Activated CD8-positive, alpha-beta T cell treated with anti-CD3 and anti-CD28 coated beads, Interleukin-2, amount 10 ng/mL, durations not matched to agents 7 days and 5 days (primary cell): ENCODE results near the gene PPP1R26. TPM values are rescaled to one million over a fixed set of nuclear protein-coding genes. Genes with fewer than 3 reads are reported as not detected.

Experiments used
- ATAC-seq: fragments of 150-1000 bp; cut with Tn5 transposase; one replicate; pipeline ENCODE4 v1.10.0; 2021; ENCODE audit warnings: moderate library complexity
- CTCF ChIA-PET: fragments of 350-600 bp; sonication (Branson Sonifier 250); formaldehyde crosslinking; loops from one replicate; lab custom pipeline; 2021; ENCODE audit warnings: antibody characterized with exemption; lab: Charles Lee
- POLR2A ChIA-PET: fragments of 350-600 bp; sonication (Branson Sonifier 250); formaldehyde crosslinking; loops from one replicate; lab custom pipeline; 2021; ENCODE audit warnings: antibody characterized with exemption; lab: Charles Lee
- DNase-seq: peaks from one replicate; pipeline ENCODE4 v3.0.0-alpha.2; 2020
- H3K27ac Mint-ChIP-seq: one replicate; pipeline ENCODE4 v1.8.0; 2021; ENCODE audit warnings: mild to moderate bottlenecking, mixed read lengths
- H3K27me3 Mint-ChIP-seq: one replicate; pipeline ENCODE4 v1.8.0; 2021; ENCODE audit warnings: low read depth, mixed read lengths
- H3K36me3 Mint-ChIP-seq: one replicate; pipeline ENCODE4 v1.8.0; 2021; ENCODE audit warnings: low read depth, mixed read lengths
- H3K4me1 Mint-ChIP-seq: one replicate; pipeline ENCODE4 v1.8.0; 2021; ENCODE audit warnings: low read depth, mixed read lengths
- H3K4me3 Mint-ChIP-seq: one replicate; pipeline ENCODE4 v1.8.0; 2021; ENCODE audit warnings: mild to moderate bottlenecking, mixed read lengths
- H3K9me3 Mint-ChIP-seq: one replicate; pipeline ENCODE4 v1.8.0; 2022; ENCODE audit warnings: mixed read lengths; ENCODE audit not compliant: insufficient read depth
- total RNA-seq, 2 experiments: library from RNA; stranded (reverse); gene quantifications; one replicate each; pipeline ENCODE4 v1.2.3, GENCODE V29; 2021

The PPP1R26 gene
- total RNA-seq, 2 experiments from 2014 or later = not detected

DNA sequence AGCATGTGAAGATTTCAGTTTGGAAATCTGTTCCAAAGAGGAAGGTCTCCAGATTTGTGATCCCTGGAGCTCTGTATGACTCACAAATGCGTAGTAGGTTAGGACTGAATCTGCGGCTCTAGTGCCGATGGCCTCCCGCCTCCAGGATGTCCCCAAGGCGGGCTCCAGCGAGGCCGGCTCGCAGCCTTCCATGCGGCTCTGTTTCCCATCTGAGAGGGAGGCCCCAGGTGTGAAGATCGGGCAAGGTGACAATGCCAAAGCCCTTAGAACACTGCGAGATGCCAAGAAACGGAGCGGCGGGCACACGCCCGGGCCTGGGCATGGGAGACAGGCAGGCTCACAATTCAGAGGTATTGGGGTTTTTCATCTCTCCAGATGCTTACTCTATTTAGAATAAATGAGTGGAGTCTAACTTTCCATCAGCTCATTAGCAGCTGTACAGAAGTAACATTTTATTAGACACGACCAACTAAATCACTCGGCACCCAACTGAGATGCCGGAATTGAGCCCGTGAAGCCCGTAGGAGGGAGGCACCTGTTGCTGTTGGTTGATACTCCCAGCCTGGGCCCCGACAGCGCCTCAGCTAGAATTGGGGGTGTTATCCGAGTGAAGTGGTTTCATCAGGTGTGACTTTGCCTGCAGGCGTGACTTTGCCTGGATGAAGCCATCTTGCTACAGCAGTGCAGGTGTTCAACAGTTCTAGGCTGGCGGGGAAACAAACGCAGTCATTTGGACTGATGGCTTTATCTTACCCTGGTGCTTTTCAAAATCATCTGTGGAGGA is 13.5 kb downstream of the PPP1R26 start:
- Mint-ChIP-seq H3K36me3 (no peaks in the 10 kb centered on the region), H3K4me1 (no peaks in the 10 kb centered on the region), H3K27me3 (no peaks in the 10 kb centered on the region), H3K9me3 (no peaks in the 10 kb centered on the region), H3K27ac (no peak overlapping the region), H3K4me3 (no peak overlapping the region)
- ATAC-seq (no peak), DNase-seq (no peak)
- POLR2A ChIA-PET = no interaction called here
- CTCF ChIA-PET = interaction anchor here (1.0 kb wide), 1 partner anchor 11 kb away, joined by 3 read pairs; no protein-coding TSS in a partner anchor

DNA sequence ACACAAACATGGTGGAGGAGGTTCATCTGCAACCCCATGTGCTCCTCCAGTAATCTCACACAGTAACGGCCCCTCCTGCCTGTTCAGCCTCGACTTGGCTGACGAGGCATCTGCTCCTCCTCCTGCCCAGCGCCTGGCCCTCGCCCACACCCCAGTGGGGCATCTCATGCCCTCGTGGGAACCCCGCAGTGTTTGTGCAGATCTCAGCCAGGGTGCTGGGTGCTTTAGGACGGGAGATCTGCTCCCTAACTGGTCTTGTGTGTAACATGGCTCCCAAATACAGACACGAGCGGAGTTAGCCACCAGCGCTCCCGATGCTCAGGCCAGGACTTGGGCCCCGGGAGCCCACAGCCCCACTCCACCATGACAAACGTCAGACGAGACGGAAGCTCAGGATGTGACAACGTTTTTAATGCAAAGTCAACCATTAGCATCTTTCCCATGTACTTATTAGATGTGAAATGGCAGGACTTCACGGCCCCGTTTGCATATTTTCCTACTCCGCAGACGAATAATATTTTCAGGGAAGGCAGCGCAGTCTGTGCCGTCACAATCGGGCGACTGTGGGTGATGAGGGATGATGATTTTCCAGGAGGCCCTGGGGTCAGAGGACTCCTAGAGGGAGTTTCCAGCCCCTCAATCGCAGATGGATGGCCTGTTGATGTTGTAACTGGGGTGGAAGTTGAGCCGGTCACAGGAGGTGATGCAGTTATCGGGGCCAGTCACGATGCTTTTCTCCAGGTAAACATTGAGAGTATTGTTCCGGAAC is 15.4 kb downstream of the PPP1R26 start:
- POLR2A ChIA-PET = no interaction called here
- peaks cover 3% of the 10 kb centered on the region for H3K4me1 Mint-ChIP-seq
- ATAC-seq (no peak), DNase-seq (no peak)
- no peaks in the 10 kb centered on the region for H3K36me3 Mint-ChIP-seq
- H3K27me3 Mint-ChIP-seq = peaks cover 3% of the 10 kb centered on the region
- no peak overlapping the region for H3K4me3 Mint-ChIP-seq
- H3K27ac Mint-ChIP-seq = no peak overlapping the region
- CTCF ChIA-PET = interaction anchor here (1.4 kb wide), 1 partner anchor 9 kb away, joined by 3 read pairs; no protein-coding TSS in a partner anchor
- no peaks in the 10 kb centered on the region for H3K9me3 Mint-ChIP-seq

DNA sequence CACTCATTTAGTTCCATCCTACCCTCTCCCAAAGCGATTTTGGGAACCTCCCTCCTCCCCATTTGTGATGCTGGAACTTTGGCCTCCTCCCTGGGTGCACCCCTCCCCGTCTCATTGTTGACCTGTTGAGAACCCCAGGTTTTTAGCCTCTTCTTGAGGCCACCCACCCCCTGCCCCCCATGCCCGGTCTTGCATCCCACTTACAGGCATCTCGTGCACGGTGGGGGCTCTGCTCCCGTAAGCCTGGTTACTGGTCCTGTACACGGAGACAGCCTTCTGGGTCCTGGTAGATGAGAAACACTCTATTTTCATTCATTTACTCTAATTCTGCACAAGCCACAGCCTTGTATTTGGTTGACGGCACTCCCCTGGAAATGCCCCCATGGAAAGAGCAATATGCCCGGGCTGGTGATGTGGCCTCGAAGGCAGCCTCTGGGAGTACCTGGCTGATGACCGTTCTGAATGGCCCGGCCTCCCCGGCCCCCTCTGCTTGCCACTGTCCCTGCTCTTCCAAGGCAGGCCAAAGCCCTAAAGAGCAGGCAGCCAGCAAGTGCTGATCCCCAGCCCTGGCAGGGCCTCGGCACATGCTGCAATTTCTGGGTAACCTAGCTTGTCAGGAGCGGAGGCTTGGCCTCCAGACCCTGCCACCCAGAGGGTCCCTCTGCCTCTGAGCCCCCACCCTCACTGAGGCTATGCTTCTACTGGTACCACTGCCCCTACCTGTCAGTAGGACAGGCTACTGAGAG is 19.0 kb downstream of the PPP1R26 start:
- ATAC-seq (no peak), DNase-seq (no peak)
- no peak overlapping the region for H3K4me3 Mint-ChIP-seq
- H3K36me3 Mint-ChIP-seq = peaks cover 8% of the 10 kb centered on the region
- ChIA-PET POLR2A (no interaction called here), CTCF (interaction anchor here (0.6 to 0.7 kb wide), 2 partner anchors 18 to 104 kb away, joined by 3 read pairs; no protein-coding TSS in a partner anchor)
- H3K4me1 Mint-ChIP-seq = peaks cover 18% of the 10 kb centered on the region
- H3K27me3 Mint-ChIP-seq = peaks cover 3% of the 10 kb centered on the region
- no peak overlapping the region for H3K27ac Mint-ChIP-seq
- H3K9me3 Mint-ChIP-seq = no peaks in the 10 kb centered on the region

DNA sequence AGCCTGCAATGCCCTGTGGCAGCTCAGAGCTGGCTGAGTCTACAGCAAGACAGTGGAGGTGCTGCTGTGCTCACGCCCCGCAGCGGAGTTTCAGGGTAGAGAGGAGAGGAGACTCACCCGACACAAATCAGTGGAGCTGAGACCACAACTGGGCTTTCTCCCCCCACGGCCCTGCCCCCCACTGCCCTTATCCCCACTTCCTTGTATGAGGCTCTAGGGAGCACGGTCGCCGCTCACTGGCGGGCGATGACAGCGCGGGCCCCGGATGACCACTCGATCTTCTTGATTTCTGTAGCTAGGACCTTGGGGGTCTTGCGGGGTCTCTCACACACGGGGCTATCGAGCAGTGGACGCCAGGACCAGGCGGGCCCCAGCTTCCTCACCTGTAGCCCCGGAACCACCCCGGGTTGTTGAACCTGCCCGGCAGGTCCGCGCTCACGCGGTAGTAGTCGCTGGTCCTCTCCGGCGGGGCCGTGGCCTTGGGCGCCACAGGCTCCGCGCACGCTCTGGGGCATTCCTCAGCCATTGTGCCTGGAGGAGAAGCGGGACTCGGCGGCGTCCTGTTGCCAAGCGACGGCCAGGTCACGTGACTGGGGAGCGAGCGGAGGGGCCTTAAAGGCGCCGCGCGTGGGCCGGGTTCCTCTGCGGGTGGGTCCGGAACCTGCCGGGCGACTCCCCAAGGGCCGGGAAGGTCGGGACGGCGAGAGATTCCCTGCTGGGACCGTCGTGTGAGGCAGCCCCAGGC is 19.9 kb downstream of the PPP1R26 start:
- CTCF ChIA-PET = interaction anchor here (0.6 to 0.7 kb wide), 2 partner anchors 19 to 103 kb away, joined by 3 read pairs; no protein-coding TSS in a partner anchor
- H3K27me3 Mint-ChIP-seq = peaks cover 3% of the 10 kb centered on the region
- H3K36me3 Mint-ChIP-seq = peaks cover 11% of the 10 kb centered on the region

DNA sequence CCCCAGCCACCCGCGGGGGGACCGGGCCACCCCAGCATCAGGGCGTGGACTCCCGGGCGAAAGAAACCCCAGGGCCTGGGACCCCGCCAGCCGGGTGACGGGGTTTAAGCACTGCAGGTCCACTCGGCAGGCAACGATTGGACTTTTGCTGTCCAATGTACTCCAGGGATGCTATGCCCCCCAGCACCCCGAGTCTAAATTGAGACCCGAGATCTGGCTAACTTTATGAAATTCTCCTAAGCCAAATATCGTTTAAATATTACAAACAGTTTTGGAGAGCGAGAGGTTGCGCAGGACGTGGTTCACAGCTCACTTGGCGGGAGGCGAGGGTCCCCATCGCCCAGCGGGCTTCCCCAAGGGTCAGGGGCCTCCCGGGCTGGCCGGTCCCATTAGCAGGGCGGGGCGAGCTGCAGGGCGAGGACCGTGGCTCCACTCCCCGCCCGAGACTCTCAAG is 20.5 kb downstream of the PPP1R26 start:
- Mint-ChIP-seq H3K27me3 (peaks cover 3% of the 10 kb centered on the region), H3K27ac (no peak overlapping the region), H3K4me3 (peak overlapping the region; percentile 88), H3K9me3 (no peaks in the 10 kb centered on the region), H3K4me1 (peaks cover 18% of the 10 kb centered on the region), H3K36me3 (peaks cover 13% of the 10 kb centered on the region)
- DNase-seq (peak; percentile 24), ATAC-seq (peak; percentile 9)
- ChIA-PET CTCF (no interaction called here), POLR2A (no interaction called here)

More for the DNA sequence above, 19.9 kb downstream of the PPP1R26 start:
- H3K4me1 Mint-ChIP-seq = peaks cover 18% of the 10 kb centered on the region
- DNase-seq = peak; percentile 87
- H3K27ac Mint-ChIP-seq = peak overlapping the region; percentile 49
- ATAC-seq = peak; percentile 48
- H3K4me3 Mint-ChIP-seq = peak overlapping the region; percentile 88
- no peaks in the 10 kb centered on the region for H3K9me3 Mint-ChIP-seq
- POLR2A ChIA-PET = no interaction called here

DNA sequence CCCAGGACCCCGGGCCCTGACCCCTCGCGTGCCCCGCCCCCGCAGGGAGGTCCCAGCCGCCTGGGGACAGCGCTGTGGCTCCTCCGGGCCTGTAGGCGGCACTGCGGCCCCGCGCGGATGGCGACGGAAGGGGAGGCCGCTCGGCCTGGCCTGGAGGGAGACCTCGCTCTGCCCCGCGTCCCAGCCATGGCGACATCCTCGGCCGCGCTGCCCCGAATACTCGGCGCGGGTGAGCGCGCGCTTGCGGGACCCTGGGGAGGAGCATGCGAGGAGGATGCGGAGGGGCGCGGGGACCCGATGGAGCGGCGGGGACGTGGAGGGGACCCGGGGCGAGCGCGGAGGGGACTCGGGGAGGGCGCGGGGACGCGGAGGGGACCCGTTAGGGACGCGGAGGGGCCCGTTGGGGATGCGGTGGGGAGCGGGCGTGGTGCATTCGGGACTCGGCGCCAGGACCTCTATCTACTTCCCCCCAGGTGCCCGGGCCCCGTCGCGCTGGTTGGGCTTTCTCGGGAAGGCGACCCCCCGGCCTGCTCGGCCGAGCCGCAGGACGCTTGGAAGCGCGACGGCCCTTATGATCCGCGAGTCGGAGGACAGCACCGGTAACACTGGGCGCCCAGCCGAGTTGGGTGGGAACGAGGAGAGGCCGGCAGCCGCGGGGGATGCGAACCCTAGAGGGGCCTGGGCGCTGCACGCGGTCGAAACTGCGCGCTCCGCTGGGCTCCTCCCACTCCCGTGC is 21.1 kb downstream of the PPP1R26 start, which contains the start of gene MRPS2:
Gene MRPS2, plus strand, starts transcription at position 158 of the 736 bp plus-strand sequence. Its CDS starts 29 bp downstream, at position 187.
- H3K9me3 Mint-ChIP-seq = no peaks in the 10 kb centered on the region
- peaks cover 3% of the 10 kb centered on the region for H3K27me3 Mint-ChIP-seq
- ATAC-seq (peak; percentile 95), DNase-seq (peak; percentile 87)
- ChIA-PET CTCF (no interaction called here), POLR2A (no interaction called here)
- peak within 1 kb of the TSS; percentile 88 for H3K4me3 Mint-ChIP-seq
- peak within 1 kb of the TSS; percentile 93 for H3K27ac Mint-ChIP-seq
- peaks cover 14% of the 10 kb centered on the region for H3K36me3 Mint-ChIP-seq
- H3K4me1 Mint-ChIP-seq = peaks cover 18% of the 10 kb centered on the region

DNA sequence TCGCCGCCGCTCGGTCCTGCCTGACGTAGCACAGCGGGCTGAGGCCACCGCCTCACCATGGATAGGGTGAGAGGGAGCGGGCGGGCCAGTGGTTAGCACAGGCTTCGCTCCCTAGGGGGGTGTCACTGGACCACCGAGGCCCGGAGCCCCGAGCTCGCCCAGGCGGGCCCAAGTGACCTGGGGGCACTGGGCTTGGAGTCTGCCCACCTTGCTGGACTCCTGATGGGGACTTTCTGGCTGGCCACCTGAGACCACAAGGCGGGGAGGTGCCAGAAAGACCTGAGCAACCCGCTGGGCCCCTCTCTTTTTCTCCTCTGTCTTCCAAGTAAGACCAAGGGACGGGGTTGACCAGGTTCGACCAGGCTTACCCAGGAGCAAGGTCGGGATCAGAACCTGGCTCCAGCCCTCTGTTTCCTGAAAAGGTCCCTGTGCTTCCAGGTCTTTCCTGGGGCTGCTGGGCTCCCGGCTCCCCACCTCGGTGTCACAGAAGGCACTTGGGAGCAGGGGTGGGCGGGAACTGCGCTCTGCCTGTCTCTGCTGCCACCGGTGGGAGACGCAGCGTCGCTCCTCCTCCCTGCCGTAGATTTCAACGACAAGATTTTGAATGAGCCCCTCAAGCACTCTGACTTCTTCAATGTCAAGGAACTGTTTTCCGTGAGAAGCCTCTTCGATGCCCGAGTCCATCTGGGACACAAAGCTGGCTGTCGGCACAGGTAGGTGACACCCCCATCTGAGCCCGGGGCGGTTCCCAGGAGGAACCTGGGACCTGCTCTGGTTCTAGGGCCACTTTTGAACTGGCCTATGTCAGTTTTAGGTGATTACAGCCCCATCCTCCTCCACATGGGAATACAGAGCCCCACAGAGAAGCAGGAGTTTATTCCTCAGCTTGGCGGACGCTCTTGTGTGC is 21.9 kb downstream of the PPP1R26 start:
- DNase-seq = peak; percentile 60
- POLR2A ChIA-PET = no interaction called here

DNA sequence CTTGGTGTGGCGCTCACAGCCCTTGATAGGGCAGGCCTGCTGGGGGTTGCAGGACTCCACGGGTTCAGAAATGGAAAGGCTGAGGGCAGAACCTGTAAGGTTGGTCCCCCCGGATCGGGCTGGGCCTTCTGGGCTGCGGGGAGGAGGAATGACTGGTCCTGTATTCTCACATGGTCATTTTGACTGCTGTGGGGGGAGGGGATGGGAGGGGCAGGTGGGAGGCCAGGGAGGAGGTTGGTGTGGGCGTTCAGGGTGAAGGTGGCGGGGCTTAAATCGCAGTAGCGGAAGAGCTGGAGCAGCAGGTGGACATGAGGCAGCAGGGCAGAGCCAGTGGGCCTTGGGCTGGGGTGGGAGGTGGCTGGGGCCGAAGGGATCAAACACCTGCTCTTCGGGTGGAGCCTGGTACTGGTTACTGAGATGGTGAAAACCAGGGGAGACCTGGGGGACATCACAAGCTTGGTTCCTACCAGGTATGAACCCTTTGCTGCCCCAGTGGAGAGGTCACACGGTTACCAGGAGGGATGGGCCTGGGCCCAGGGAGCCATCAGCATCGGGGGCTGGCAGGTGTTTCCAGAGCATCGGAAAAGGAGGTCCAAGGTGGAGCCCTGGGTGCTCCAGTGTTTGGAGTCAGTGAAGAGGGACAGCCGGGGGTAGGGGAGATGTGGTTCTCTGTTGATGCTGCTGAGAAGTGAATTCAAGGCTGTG is 22.7 kb downstream of the PPP1R26 start:
- H3K4me1 Mint-ChIP-seq = peaks cover 18% of the 10 kb centered on the region
- no peak overlapping the region for H3K27ac Mint-ChIP-seq
- ChIA-PET POLR2A (no interaction called here), CTCF (no interaction called here)
- peaks cover 3% of the 10 kb centered on the region for H3K27me3 Mint-ChIP-seq
- H3K9me3 Mint-ChIP-seq = no peaks in the 10 kb centered on the region
- DNase-seq (no peak), ATAC-seq (no peak)
- H3K36me3 Mint-ChIP-seq = peaks cover 14% of the 10 kb centered on the region
- H3K4me3 Mint-ChIP-seq = peak overlapping the region; percentile 88

More for the DNA sequence above, 21.9 kb downstream of the PPP1R26 start:
- Mint-ChIP-seq H3K36me3 (peaks cover 14% of the 10 kb centered on the region), H3K9me3 (no peaks in the 10 kb centered on the region), H3K27ac (peak overlapping the region; percentile 93), H3K27me3 (peaks cover 3% of the 10 kb centered on the region), H3K4me3 (peak overlapping the region; percentile 88), H3K4me1 (peaks cover 18% of the 10 kb centered on the region)
- CTCF ChIA-PET = no interaction called here
- ATAC-seq = no peak

DNA sequence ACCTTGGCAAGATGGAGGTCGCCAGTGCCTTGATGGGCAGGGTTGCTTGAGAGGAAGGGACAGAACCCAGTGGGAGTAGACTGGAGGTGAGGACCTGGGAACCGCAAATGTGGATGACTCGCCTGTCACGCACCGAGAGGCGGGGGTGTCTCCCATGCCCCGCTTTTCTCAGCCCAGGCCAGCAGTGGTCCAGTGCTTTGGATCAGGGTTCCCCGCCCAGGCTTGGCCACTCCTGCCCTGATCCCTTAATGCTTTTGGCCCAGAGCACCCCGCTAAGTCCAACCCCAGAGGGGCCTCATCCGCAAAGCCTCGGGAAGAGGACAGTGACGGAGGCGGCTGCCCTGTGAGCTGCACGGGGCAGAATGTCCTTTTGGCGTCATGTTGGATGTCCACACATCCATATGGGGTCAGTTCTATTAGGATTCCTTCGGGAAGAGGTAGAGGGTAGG is 23.3 kb downstream of the PPP1R26 start:
- no peak for DNase-seq
- Mint-ChIP-seq H3K36me3 (peaks cover 14% of the 10 kb centered on the region), H3K27ac (no peak overlapping the region), H3K4me1 (peaks cover 18% of the 10 kb centered on the region), H3K9me3 (no peaks in the 10 kb centered on the region), H3K27me3 (peaks cover 3% of the 10 kb centered on the region), H3K4me3 (peak overlapping the region; percentile 8)
- ChIA-PET CTCF (no interaction called here), POLR2A (no interaction called here)
- ATAC-seq = no peak
